Fibroblast of peridontal ligament (primary cell): ENCODE data around the gene FAM114A1.

Experiments used
- DNase-seq: peaks from one replicate; pipeline ENCODE4 v3.0.0-alpha.2; 2010; ENCODE audit errors: extremely low read depth

The FAM114A1 gene

DNA sequence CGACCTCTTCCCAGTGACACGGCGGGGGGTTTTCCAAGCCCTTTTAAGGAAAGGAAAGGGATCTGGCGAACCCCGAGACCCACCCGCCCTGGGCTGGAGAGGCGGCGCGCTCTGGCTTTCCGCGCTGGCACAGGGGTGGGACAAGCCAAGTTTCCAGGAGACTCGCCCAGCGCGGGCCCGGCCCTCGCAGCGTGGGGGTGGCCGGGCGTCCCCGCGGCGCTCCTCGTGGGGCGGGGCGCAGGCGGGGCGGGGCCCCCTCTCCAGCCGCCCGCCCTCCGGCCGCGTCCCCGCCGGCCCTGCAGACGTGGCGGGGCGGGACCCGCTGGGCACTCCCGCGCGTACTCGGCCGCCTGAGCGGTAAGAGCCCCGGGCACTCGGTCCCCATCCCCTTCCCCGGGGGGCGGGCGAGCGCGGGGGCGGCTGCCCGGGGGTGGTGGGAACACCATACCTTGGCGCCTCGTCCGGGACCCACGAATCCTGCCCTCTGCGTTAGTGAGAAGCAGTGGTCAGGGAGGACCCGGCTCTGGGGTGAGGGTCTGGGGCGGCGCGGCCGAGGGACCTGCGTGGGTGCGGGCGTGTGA lies at the start of gene FAM114A1:
Gene FAM114A1, plus strand, starts transcription at position 329 of the 581 bp plus-strand sequence. CDS start 10,273 bp downstream, outside the sequence.
- DNase-seq, result peak; percentile 81

DNA sequence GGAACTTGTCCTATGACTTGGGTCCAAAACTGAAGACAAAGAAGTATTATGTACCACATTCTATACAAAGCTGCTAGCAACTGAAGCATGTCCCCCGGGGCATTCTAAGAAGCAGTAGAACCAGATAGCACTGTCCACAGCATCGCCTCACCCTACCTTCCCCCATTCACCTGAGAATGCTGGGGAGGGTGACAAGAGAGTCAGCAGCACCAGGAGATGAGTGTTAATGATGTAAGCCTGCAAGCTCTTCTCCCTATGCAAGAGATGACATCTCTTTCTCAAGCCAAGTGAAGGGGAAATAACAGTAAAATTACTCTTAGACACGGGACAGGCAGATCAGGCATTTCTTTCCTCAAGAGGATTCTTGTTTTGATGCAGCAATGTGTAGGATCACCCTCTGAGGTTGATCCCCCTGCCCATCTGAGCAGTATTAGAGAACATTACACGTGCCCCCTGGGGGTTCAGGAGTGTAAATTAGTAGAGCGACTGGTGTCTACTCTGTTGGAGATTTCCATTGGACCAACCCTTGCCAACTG lies 49.1 kb upstream of the FAM114A1 start:
- DNase-seq, result no peak

DNA sequence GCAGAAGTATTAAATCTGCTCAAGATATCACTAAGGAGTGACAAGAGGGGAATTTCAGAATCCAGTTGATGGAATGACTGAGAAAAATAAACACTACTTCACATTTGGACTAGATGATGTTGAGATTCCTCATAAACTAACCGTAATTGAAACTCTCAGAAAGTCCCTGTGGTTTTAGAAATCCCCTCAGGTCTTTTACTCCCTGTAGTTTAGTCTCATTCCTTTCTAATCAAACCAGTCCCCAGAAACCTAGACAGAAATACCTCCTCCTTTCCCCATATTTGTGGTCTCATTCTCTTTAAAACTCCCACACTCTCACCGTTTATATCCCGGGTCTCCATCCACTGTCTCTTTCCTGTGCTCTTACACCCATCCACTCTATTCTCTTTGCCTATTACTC lies 48.0 kb upstream of the FAM114A1 start:
- peak; percentile 47 for DNase-seq

DNA sequence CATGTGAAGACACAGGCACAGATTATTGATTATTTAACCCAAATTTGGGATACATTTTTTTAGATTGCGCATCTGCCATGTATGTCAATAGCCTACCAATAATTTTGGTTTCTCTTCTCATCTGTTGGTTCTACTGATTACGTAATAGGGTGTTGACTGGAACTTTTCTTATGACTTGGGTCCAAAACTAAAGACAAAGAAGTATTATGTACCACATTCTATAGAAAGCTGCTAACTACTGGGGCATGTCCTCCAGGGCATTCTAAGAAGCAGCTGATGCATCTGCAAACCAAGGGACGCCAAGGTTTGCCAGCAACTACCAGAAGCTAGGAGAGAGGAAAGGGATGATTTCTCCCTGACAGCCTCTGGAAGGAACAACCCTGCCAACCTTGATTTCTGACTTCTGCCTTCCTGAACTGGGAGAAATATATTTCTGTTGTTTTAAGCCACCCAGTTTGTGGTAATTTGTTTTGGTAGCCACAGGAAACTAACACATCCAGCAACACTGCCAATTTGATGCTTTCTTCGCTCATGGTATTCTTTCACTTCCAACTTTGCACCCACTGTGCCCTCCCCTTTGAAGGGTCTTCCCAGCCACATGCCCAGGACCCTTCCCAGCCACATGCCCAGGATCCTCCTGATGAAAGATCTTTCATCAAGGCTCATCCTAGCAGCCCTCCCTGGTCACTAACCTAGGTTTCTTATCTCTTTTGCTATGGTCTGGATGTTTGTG lies 47.1 kb upstream of the FAM114A1 start:
- DNase-seq, result no peak

DNA sequence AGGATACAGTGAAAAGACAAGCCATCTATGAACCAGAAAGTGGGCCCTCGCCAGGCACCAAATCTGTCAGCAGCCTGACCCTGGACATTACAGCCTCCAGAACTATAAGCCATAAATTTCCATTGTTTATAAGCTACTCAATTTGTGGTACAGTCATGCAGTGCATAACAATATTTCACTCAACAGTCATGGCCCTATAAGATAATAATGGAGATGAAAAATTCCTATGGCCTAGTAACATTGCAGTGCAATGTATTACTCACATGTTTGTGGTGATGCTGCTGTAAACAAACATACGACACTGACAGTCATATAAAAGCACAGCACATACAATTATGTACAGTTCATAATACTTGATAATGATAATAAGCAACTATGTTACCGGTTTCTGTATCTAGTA lies 45.9 kb upstream of the FAM114A1 start:
- peak; percentile 11 for DNase-seq

DNA sequence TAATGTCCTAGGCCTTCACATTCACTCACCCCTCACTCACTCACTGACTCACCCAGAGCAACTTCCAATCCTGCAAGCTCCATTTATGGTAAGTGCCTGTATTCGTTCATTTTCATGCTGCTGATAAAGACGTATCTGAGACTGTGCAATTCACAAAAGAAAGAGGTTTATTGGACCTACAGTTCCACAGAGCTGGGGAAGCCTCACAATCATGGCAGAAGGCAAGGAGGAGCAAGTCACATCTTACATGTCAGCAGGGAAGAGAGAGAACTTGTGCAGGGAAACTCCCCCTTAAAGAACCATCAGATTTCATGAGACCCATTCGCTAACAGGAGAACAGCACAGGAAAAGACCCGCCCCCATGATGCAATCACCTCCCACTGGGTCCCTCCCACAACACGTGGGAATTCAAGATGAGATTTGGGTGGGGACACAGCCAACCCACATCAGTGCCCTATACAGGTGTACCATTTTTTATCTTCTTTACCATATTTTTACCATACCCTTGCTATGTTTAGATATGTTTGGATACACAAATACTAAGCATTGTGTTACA lies 44.8 kb upstream of the FAM114A1 start:
- DNase-seq, result no peak

DNA sequence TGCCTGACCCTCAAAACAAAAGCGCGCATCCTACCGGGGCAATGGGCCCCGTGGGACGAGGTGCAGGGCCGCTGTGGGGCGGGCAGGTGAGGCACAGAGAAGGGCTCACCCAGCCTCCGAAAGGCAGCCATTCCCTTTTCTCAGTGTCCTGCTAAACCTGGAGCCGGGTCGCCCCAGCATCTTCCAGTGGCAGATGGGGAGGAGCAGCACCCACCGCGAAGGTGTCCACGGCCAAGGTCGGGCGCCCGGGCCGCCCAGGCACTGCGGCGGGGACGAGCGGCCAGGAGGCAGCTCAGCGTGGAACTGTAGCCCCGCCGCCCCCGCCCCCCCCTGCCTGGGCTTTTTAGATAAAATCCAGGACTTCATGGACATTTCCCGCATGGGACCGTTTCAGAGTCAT lies 43.8 kb upstream of the FAM114A1 start:
- no peak for DNase-seq

DNA sequence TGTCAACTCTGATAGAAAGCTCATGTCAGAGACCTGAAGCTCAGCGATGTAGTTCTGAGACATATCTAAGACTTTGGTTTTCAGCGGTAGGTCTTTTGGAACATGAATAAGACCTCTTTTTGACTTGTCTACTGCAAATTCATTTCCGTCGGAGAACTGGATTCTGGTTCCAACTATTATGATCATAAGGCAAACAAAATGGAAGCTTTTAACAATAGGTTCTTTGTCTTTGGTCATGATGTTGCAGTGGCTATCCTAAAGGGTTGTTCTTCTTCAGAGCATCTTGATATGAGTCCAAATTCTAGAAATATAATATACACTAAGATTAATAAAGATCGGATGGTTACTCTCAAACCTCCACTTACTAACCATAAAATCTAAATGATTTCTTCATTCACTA lies 38.4 kb upstream of the FAM114A1 start:
- no peak for DNase-seq

DNA sequence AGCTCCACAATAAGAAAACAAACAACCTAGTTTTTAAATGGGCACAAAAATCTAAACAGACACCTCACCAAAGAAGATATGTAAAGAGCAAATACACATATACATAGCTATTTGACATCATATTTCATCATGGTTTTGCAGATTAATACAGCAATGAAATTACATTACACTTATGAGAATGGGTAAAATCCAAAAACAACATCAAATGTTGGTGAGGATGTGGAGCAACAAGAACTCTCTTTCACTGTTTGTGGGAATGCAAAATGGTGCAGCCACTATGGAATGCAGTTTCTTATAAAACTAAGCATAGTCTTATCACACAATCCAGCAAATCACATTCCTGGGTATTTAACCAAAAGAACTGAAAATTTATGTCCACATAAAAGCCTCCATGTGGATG lies 36.0 kb upstream of the FAM114A1 start:
- DNase-seq, result peak; percentile 11

DNA sequence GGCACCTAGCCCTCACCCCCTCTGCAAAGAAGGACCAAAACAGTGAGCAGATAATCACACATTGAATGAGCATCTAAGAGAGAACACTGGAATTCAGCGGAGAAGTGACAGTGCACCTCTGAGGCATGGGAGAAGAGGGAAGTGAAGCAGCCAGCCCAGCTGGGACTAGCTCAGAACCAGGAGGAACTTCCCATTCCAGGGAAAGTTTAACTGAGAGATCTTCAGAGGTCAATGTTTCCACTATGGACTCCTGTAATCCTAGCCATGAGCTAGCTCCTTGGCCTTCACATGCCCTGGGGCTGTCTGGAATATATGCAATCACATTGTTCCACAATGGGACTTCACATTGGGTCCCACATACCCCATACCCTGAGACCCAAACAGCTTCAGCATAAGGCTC lies 35.4 kb upstream of the FAM114A1 start:
- no peak for DNase-seq

DNA sequence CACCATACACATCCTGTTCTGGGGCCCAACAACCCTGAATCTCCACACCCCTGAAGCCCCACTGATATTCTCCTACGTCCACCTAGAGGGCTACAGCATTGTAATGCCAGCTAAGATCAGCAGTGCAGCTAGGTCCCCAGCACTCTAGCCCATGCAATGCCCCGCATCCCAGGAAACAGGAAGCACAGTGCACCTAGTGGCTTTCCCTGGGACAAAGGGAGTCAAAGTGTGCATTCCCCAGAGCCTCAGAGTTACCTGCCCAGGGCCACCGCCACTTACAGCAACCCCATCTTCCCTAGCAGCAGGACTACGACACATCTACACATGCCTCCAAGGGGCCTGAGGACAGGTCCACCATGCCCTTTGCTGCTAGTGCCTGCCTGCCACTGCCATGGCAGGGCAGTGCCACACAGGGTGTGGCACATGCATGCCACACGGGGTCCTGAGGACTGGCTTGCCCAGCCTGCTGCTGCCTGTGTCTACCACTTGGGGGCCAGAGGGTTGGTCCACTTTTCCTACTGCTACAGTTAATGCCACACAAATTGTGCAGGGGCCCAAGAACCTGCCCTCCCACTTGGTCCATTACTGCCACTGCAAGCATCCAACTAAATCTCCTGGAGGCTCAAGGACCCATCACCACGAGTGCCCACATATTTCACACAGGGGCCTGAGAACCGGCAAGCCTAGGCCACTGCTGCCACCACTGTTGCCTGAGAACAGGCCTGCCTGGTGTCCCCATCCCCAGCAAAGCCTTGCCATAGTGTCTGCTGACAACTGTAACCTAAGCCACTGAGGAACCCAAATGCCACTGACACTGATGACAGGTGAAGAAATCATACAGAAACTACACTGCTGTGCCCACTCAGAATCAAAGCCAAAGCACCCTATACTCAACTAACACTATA lies 34.7 kb upstream of the FAM114A1 start:
- no peak for DNase-seq

DNA sequence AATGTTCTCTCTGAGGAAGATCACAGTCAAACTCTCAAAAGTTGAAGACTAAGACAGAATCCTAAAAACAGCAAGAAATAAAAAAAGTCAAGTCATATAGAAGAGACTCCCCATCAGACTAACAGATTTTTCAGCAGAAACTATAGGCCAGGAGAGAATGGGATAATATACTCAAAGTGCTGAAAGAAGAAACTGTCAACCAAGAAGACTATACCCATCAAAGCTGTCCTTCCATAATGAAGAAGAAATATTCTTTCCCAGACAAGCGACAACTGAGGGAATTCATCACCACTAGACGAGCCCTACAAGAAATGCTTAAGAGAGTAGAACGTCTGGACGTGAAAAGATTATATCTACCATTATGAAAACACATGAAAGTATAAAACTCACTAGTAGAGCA lies 33.0 kb upstream of the FAM114A1 start:
- DNase-seq, result no peak

DNA sequence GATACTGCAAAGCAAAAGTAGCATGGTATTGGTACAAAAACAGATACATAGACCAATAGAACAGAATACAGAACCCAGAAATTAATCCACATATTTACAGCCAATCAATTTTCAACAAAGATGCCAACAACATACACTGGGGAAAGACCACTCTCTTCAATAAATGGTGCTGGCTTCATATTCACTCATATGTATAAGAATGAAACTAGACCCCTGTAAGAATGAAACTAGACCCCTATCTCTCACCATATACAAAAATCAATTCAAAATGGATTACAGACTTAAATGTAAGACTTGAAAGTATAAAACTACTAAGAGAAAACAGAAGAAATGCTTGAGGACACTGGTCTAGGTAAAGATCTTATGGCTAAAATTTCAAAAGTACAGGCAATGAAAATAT lies 30.3 kb upstream of the FAM114A1 start:
- no peak for DNase-seq

DNA sequence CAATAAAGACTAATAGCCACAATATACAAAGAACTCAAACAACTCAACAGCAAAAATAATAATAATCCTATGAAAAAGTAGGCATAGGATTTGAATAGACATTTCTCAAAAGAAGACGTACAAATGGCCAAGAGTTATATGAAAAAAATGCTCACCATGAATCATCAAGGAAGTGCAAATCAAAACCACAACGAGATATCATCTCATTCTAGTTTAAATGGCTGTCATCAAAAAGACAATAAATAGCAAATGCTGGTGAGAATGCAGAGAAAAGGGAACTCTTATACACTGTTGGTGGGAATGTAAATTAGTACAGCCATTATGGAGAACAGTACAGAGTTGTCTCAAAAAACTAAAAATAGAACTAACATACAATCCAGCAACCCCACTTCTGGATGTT lies 29.8 kb upstream of the FAM114A1 start:
- DNase-seq, result no peak

DNA sequence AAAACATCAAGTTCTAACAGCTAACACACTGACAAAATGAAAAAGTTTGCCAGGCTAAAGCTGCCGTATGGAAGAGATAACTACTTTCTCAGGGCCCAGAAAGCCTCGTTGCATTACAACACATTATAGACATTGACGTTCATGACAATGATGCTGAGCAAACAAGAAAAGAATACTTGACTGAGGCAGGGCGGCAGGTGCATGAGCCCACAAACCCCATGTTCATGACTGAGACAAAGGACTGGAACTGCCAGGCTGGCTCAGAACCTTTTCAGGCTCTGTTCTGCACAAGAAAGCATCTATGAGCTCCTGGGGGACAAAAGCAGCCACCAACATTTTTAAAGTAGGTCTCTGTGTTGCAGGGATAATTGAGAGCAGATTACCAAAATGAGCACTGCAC lies 24.6 kb upstream of the FAM114A1 start:
- DNase-seq, result no peak

DNA sequence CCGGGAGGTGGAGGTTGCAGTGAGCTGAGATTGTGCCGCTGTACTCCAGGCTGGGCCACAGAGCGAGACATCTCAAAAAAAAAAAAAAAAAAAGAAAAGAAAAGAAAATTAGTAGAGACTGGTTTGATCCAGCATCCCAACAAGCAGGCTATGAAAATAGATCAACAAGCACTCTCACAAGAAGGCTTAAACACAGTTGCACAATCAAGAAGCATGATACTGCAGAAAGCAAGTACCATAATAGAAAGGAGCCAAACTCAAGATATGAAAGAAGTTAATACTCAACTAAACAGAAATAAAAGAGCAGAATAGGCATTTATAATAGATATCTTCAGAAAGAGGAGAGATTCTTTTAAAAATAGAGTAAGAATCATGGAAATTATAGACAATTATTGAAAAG lies 21.6 kb upstream of the FAM114A1 start:
- no peak for DNase-seq

DNA sequence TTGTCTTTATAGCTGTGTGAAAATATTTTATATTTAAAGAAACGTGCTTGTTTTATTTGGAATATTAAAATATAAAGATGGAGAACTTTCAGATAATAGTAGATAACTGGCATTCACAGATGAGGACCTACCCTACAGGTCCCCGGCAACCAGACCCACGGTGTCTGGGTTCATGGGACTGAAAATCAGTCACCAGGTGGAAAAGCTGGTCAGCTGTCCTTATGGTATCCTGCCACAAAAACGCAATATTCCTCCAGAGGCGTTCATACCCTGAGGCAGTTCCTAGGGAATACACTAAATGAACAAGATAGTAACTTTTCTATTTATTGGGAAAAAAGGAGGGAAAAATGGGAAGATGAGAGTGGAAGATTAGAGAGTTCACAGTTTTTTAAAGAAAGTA lies 12.1 kb upstream of the FAM114A1 start:
- DNase-seq, result no peak

DNA sequence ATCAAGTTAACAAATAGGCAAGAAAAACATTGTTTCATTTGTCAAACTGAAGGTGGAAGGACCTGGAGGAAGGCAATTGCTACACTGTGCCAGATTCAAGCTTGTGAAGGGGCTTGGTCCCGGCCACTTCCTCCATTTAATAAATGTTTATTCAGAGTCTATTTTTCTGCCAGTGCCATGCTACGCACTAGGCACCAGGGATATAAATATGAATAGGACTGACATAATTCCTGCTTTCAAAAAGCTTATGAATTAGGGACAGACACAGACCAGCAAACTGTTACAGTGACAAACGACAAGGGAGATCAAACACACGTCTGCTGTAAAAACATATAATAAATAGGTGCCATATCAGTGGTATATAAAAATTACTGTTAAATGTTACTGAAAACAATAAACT lies 11.6 kb upstream of the FAM114A1 start:
- DNase-seq, result no peak

DNA sequence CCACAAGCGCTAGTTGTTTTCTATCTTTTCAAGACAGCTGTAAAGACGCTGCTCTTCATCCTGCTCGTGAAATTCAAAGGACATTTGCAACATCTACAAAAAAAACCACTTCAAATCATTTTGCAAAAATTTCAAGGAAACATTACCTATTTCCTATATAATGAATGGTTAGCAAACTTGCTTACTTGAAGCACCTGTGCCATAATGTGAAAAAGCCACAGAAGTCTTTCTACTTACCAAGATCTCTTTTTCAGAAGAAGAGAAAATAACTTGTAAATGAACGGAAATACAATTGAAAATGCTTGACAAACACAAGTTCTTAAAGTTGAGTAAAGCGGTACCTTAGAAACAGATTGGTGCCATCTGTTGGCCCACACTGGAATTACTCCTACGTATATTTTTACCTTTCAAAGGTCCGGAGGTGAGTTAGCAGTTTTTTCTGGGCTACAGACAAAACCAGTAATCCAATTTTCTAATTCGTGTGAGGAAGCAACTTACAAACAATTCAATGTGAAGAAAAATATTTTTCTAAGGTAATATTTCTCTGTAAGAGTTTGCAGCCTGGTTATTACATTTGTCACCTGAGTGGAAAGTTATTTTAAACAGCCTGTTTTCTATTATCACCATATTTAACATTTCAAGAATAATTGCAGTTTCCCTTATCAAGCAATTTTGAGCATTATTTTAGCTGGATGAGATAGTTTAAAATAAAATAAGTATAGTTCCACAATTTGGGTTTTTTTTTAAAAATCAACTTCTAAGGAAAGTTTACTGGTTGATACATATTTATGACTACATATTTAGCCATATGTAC lies 10.9 kb upstream of the FAM114A1 start, which contains the start of gene TLR6:
Gene TLR6, minus strand, starts transcription at position 294 of the 814 bp plus-strand sequence. CDS start 27,344 bp downstream, outside the sequence.
- peak; percentile 79 for DNase-seq

DNA sequence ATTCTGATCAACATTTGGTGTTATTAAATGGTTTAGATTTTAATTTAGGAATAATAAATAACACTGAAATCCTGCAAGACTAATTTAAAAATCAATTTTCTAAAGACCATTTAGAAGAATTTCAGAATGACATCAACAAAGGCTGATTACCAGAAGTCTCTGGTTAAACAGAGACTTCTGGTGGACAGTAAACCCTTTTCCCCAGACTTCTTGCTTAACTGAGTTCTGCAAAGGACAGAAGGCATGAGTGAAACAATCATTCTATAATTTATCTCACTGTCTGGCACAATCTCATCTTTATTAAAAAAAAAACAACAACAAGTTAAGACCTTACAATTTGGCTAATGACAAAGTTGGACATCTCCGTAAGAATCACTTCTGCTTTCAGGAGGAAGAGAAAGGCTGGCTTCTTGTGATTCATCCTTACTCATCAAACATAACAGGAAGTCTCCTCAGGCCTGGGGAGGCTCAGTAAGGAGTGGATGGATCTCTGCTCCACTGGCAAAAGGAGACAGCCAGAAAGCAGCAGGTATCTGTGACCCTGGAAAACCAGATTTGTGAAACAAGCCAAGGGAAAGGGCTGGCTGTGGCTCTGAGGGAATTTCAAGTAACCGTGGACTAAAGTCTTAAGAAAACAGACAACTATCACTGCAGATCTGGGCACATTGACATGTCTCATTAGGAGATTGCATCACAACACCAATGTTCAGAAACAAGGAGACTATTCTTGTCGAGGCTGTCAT lies 10.1 kb upstream of the FAM114A1 start:
- peak; percentile 84 for DNase-seq

DNA sequence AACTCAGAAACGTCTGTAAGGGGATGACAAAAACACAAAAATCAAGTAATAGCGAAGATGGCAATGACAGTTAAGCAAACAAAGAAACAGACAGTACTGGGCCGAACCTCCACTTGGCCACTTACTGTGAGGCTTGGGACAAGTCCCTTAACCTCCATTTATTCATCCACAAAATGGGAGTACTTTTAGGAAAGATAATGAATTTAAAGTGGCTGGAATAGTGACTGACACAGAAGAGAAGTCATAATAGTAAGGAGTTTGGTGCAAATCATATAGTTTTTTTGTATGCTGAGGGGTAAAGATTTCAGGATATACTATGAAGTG lies 9.5 kb upstream of the FAM114A1 start:
- no peak for DNase-seq
